Measurements from ENCODE around the gene SPTLC3. TPM values are rescaled to one million over a fixed set of nuclear protein-coding genes. Genes with fewer than 3 reads are reported as not detected.

The SPTLC3 gene
- 0.89 and 1.2 TPM in 2 replicates for total RNA-seq

DNA sequence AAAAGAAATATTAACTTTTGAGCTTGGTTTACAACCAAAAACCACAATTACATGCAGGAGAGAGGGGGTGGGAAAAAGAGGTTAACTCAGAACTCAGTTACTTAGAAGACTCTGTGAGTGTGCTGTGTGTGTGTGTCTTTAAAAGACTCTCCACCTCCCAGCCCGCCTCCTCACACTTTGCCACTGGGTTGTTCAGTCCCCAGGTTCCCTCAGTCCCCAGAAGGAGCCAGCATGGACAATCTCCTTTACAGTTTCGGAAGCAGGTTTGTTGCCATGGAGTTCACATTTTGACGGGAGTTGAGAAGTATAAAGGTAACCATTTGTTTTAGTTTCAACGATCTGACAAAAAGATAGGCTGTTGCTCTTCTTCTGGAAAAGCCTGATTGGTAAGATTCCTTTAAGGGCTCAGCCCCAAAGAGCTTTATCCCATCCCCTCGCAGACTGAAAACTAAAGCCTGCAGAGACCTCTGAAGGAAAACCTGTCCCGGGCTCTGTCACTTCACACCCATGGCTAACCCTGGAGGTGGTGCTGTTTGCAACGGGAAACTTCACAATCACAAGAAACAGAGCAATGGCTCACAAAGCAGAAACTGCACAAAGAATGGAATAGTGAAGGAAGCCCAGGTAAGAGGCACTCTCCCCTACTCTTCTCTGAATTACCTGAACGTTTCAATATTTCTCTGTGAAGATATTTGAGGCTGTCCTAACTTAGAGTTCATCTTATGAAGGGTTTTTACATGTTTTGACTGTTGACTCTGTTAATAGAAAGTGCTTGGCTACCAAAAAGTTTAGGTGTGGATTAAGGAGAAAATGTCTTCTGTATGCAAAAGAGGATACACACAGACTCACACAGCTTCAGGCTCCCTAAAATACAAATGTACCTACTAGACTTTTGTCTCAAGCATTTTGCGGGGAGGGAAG, at the start of gene SPTLC3:
TSS of gene SPTLC3 (plus strand) at position 212 of the 921 bp plus-strand sequence. CDS start at position 508, 296 bp downstream.
- H3K36me3 ChIP-seq (ENCODE audit: control insufficient read depth, insufficient read depth, low read length) = no peaks in the 10 kb centered on the region
- H3K4me3 ChIP-seq (ENCODE audit: low read depth, low read length) = peak within 1 kb of the TSS; percentile 35
- DNase-seq (ENCODE audit: low read depth) = peak; percentile 54
- TF ChIP-seq, protein P1, sequence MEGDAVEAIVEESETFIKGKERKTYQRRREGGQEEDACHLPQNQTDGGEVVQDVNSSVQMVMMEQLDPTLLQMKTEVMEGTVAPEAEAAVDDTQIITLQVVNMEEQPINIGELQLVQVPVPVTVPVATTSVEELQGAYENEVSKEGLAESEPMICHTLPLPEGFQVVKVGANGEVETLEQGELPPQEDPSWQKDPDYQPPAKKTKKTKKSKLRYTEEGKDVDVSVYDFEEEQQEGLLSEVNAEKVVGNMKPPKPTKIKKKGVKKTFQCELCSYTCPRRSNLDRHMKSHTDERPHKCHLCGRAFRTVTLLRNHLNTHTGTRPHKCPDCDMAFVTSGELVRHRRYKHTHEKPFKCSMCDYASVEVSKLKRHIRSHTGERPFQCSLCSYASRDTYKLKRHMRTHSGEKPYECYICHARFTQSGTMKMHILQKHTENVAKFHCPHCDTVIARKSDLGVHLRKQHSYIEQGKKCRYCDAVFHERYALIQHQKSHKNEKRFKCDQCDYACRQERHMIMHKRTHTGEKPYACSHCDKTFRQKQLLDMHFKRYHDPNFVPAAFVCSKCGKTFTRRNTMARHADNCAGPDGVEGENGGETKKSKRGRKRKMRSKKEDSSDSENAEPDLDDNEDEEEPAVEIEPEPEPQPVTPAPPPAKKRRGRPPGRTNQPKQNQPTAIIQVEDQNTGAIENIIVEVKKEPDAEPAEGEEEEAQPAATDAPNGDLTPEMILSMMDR (IDR thresholded peaks at IDR 0.05; ENCODE audit: insufficient read depth, low read length, poor library complexity, severe bottlenecking) = peak; percentile 22
- no peaks in the 10 kb centered on the region for H3K27me3 ChIP-seq (ENCODE audit: control insufficient read depth, insufficient read depth, low read length)

GRCh38 chr20:12961725-12962124, 47.0 kb upstream of the SPTLC3 start:
- Histone ChIP-seq H3K36me3 (ENCODE audit: control insufficient read depth, insufficient read depth, low read length) (no peaks in the 10 kb centered on the region), H3K27me3 (ENCODE audit: control insufficient read depth, insufficient read depth, low read length) (no peaks in the 10 kb centered on the region), H3K4me3 (ENCODE audit: low read depth, low read length) (no peak overlapping the region)
- TF ChIP-seq, protein P1 (IDR thresholded peaks at IDR 0.05; ENCODE audit: insufficient read depth, low read length, poor library complexity, severe bottlenecking) = no peak
- no peak for DNase-seq (ENCODE audit: low read depth)

DNA sequence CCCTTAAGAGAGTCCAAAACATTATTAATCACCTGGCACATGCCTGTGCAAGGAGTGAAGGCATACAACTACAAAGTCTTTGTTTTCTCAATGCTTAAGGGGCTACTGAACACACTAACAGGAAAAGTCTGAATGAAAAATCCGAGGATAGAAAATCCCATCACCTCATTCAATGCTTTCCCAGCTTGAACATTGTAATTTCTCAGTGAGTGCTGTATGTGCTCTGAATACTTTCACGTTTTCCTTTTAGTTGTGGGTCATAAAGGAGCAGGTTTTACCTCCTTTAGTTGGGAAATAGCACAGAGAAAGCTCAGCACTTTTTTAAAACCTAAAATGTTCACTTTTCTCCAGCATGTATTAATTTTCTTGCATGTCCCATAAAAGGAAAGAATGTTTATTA, 45.9 kb upstream of the SPTLC3 start:
- H3K4me3 ChIP-seq (ENCODE audit: low read depth, low read length) = no peak overlapping the region
- no peak for DNase-seq (ENCODE audit: low read depth)
- TF ChIP-seq, protein P1 (IDR thresholded peaks at IDR 0.05; ENCODE audit: insufficient read depth, low read length, poor library complexity, severe bottlenecking) = no peak
- no peaks in the 10 kb centered on the region for H3K27me3 ChIP-seq (ENCODE audit: control insufficient read depth, insufficient read depth, low read length)
- no peaks in the 10 kb centered on the region for H3K36me3 ChIP-seq (ENCODE audit: control insufficient read depth, insufficient read depth, low read length)

DNA sequence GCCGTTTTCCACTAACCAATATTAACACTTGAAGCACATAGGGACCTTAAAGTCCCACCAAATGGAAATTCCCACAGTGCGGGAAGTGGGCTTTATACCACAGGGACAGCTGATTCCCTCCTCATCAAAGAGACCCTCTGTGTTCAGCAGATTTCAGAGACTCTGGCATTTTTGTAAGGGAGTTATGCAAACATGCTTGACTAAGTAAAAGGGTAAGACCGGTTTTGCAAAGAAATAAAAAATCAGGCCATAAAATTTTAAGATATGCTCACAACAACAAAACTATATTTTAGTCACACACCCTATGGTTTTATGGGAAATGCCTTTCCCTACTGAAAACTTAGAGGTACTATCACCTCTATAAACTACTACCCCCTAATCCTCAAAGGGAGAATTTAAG, 45.4 kb upstream of the SPTLC3 start:
- TF ChIP-seq, protein P1 (IDR thresholded peaks at IDR 0.05; ENCODE audit: insufficient read depth, low read length, poor library complexity, severe bottlenecking) = no peak
- no peaks in the 10 kb centered on the region for H3K36me3 ChIP-seq (ENCODE audit: control insufficient read depth, insufficient read depth, low read length)
- no peak for DNase-seq (ENCODE audit: low read depth)
- H3K27me3 ChIP-seq (ENCODE audit: control insufficient read depth, insufficient read depth, low read length) = no peaks in the 10 kb centered on the region
- no peak overlapping the region for H3K4me3 ChIP-seq (ENCODE audit: low read depth, low read length)

GRCh38 chr20:12965212-12965869, 43.4 kb upstream of the SPTLC3 start:
- DNase-seq (ENCODE audit: low read depth) = no peak
- H3K27me3 ChIP-seq (ENCODE audit: control insufficient read depth, insufficient read depth, low read length) = no peaks in the 10 kb centered on the region
- H3K4me3 ChIP-seq (ENCODE audit: low read depth, low read length) = no peak overlapping the region
- TF ChIP-seq, protein P1 (IDR thresholded peaks at IDR 0.05; ENCODE audit: insufficient read depth, low read length, poor library complexity, severe bottlenecking) = no peak
- no peaks in the 10 kb centered on the region for H3K36me3 ChIP-seq (ENCODE audit: control insufficient read depth, insufficient read depth, low read length)

Data from kidney epithelial cell (primary cell).